Pons (tissue), 1 donor: ENCODE results near the gene TMEM132C.

Experiments
- DNase-seq: peaks from one replicate; pipeline ENCODE4 v3.0.0-alpha.2; 2016; ENCODE audit warnings: low spot score

Gene TMEM132C

GRCh38 chr12:128339126-128339520 lies 72.2 kb downstream of the TMEM132C start:
- no peak for DNase-seq

GRCh38 chr12:128339631-128340030 lies 72.7 kb downstream of the TMEM132C start:
- DNase-seq: no peak

GRCh38 chr12:128353301-128353700 lies 86.3 kb downstream of the TMEM132C start:
- DNase-seq: no peak

GRCh38 chr12:128356547-128356946 lies 89.6 kb downstream of the TMEM132C start:
- DNase-seq: no peak

GRCh38 chr12:128361400-128361995 lies 94.5 kb downstream of the TMEM132C start:
- no peak for DNase-seq

- DNase-seq: no peak
Measured at GRCh38 chr12:128365032-128365431, 98.1 kb downstream of the TMEM132C start.

GRCh38 chr12:128365651-128366231 lies 98.8 kb downstream of the TMEM132C start:
- DNase-seq: peak; percentile 59

GRCh38 chr12:128367961-128368360 lies 101.0 kb downstream of the TMEM132C start:
- no peak for DNase-seq

- peak; percentile 77 for DNase-seq
Measured at GRCh38 chr12:128381541-128381940, 114.6 kb downstream of the TMEM132C start.

- peak; percentile 84 for DNase-seq
Measured at GRCh38 chr12:128381946-128382345, 115.0 kb downstream of the TMEM132C start.

- DNase-seq: no peak
Measured at GRCh38 chr12:128382946-128383345, 116.0 kb downstream of the TMEM132C start.

GRCh38 chr12:128383357-128383937 lies 116.5 kb downstream of the TMEM132C start:
- DNase-seq: no peak

GRCh38 chr12:128385736-128386135 lies 118.8 kb downstream of the TMEM132C start:
- no peak for DNase-seq

- no peak for DNase-seq
Measured at GRCh38 chr12:128387811-128388422, 120.9 kb downstream of the TMEM132C start.

GRCh38 chr12:128388461-128389000 lies 121.6 kb downstream of the TMEM132C start:
- no peak for DNase-seq

GRCh38 chr12:128393346-128393745 lies 126.4 kb downstream of the TMEM132C start:
- DNase-seq: no peak

GRCh38 chr12:128394137-128394536 lies 127.2 kb downstream of the TMEM132C start:
- no peak for DNase-seq

GRCh38 chr12:128399253-128399652 lies 132.3 kb downstream of the TMEM132C start:
- no peak for DNase-seq

GRCh38 chr12:128402486-128403243 lies 135.7 kb downstream of the TMEM132C start:
- no peak for DNase-seq

GRCh38 chr12:128408669-128409068 lies 141.7 kb downstream of the TMEM132C start:
- DNase-seq: no peak

- DNase-seq: no peak
Measured at GRCh38 chr12:128415036-128415560, 148.1 kb downstream of the TMEM132C start.

GRCh38 chr12:128418944-128419343 lies 152.0 kb downstream of the TMEM132C start:
- no peak for DNase-seq
